Measurements from ENCODE around the gene TRIM24.

The TRIM24 gene

GRCh38 chr7:138542183-138542582 lies 82.1 kb downstream of the TRIM24 start:
- DNase-seq: no peak

DNA sequence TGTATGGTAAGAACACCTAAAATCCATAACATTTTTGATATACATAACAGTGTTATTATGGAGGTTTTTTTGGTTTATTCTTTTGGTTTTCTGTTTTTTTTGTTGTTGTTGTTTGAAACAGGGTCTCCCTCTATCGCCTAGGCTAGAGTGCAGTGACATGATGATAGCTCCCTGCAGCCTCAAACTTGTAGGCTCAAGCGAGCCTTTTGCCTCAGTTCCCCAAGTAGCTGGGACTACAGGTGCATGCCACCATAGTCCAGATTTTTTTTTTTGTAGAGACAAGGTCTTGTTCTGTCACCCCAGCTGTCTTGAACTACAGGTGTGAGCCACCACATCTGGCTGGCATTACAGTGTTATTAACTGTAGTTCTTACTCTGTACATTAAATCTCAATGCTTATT lies 83.7 kb downstream of the TRIM24 start:
- DNase-seq: no peak

DNA sequence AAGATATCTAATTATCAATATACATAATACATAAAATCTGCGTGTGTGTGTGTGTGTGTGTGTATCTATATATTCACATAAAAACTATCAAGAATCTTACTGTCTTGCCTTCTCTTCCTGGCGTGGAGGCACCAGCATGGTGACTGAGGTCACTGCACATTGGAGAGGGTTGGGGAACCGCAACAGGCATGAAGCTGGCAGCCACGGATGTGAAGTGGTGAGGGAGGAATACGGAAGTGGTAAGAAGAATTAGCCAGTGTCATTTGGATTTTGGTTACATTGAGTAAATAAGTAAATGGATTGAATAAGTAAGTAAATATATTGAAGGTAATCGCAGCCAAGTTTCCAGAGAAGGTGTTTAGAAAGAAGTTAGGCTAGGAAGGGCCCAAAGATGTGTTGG lies 85.1 kb downstream of the TRIM24 start:
- no peak for DNase-seq

DNA sequence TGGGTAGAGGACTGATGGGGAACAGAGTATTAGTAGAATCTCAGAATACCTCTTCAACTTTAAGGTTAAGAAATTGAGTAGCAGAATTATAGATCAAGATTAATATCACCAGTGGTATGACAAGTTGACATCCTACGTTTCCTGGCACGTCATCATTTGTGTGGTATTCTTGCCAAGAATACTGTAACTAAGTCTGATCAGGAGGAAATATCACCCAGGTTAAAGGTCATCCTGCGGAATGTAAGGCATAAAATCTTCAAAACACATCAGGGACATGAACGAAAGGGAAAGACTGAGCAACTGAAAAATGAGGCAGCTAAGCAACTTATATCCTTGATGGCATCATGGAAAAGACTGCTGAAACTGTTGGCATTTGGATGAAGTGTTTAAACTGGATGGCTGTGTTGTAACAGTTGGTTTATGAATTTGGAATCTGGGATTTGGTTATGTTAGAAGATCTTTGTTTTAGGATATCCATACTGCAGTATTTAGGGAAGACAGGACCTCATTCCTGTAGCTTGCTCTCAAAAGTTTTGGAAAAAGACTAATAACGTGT lies 86.1 kb downstream of the TRIM24 start:
- no peak for DNase-seq

- no peak for DNase-seq
These were observed 86.8 kb downstream of the TRIM24 start for GRCh38 chr7:138546829-138547228.

DNA sequence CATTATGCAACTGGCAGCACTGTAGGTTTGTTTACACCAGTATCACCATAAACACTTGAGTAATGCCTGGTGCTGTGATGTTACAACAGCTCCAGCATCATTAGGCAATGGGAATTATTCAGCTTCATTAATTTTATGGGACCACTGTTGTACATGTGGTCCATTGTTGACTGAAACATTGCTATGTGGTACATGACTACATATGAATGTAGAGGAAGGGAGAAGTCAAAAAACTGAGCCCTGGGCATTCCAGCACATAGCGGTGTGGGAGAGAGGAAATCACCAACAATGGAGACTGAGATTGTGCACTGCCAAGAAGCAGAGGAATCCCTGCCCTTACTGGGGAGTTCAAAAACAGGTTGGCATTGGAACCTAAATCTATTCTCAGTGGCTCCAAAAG lies 89.0 kb downstream of the TRIM24 start:
- DNase-seq: no peak

GRCh38 chr7:138550337-138550736 lies 90.3 kb downstream of the TRIM24 start:
- DNase-seq: no peak

DNA sequence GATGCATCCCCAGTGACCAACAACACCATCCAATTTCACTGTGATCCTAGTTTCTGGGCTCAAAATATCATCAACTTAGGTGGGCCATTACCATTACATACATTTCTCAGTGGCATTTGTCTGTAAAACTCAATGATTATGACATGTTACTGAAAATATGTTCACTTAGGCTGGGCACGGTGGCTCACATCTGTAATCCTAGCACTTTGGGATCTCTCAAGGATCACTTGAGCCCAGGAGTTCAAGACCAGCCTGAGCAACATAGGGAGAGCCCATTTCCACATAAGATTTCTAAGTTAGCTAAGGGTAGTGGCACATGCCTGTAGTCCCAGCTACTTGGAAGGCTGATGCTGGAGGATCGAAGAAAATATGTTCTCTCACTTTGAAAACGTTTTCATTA lies 91.0 kb downstream of the TRIM24 start:
- no peak for DNase-seq

DNA sequence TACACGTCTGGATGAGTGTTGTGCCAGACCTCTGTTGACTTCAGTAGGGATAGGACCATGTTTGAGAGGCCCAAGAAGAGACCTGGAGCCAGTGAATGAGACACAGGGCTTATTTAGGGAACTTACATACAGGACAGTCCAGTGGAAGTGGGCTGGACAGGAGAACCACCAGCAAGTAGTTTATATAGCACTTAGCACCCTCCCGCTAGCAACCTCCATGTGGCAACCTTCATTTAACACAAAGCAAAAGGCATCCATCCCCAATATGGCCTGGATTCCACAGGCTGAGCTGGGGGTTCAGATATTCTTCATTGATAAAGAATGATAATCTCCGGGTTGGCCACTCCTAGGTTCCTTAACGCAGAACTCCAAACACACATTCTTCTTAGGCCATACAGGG lies 93.7 kb downstream of the TRIM24 start:
- no peak for DNase-seq

GRCh38 chr7:138554674-138555073 lies 94.6 kb downstream of the TRIM24 start:
- no peak for DNase-seq

DNA sequence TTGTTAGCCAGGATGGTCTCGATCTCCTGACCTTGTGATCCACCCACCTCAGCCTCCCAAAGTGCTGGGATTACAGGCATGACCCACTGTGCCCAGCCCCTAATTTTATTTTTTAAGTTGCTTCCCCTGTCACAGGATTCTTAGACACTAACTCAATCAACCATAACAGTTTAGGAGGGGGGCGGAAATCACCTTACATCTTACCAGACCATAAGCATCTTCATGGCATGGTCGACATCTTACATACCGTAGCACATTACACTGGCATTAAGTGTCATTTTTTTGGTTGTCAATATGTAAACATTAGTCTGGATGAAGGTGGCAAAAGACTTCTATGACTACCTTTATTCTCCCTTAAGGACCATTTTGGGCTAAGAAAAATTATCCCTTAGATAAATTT lies 95.6 kb downstream of the TRIM24 start:
- no peak for DNase-seq

- no peak for DNase-seq
These were observed 96.9 kb downstream of the TRIM24 start for GRCh38 chr7:138556771-138557484.

GRCh38 chr7:138559448-138559847 lies 99.4 kb downstream of the TRIM24 start:
- no peak for DNase-seq

DNA sequence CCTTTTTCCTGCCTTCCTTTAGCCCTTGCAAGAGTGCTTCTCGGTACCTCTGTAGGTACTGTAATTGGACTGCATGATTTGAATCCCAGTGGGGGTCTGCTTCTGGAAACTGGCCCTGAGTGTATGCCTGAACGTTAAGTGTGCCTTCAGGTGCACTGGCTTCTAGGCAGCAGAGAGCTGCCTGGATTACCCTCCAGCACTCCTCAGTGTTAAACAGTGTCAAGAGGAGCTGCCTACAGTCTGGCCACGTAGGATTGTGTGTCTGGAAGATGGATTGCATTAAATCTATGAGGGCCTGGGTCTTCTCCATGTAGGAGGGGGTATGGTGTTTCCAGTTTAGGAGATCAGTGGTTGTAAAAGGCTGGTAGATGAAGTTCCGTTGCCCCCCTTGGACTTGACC lies 103.7 kb downstream of the TRIM24 start:
- no peak for DNase-seq

DNA sequence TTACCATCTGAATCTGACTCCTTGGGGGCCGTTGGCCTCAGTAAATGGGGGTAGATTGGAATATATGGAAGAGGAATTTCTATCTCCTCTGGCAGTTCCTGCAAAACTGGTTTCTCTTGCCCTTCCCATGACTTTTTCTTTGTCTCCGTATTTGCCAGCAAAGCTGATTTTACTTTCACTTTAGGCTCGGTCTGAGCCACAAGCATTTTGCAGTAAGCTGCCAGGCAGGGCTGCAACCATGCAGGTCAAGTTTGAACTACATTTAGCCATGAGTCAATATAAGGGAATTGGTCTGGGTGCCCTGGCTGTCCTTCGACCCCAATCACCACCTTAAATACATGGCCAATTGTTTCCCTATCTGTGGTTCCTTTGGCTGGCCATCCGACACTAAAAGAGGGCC lies 104.3 kb downstream of the TRIM24 start:
- DNase-seq: no peak

DNA sequence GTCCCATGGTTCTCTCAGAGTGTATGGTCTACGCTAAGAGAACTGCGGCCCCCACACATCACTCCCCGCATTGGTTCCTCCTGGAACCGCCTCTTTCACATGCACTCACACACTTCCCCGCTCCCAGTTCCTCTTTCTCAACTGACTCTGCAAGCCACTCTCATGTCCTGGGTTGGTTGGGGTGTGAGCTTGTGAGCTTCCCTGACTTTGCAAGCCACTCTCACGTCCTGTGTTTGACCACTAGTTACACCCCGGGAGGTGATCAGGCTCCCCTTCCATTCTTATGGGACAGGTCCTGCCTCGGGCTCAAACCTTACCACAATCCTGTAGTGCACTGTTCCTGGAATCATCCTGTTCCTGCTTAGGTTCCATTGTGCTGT lies 105.0 kb downstream of the TRIM24 start:
- no peak for DNase-seq

- DNase-seq: no peak
These were observed 105.5 kb downstream of the TRIM24 start for GRCh38 chr7:138565451-138566114.

GRCh38 chr7:138568655-138569054 lies 108.6 kb downstream of the TRIM24 start:
- DNase-seq: no peak

- no peak for DNase-seq
These were observed 109.4 kb downstream of the TRIM24 start for GRCh38 chr7:138569418-138569817.

GRCh38 chr7:138570715-138571114 lies 110.7 kb downstream of the TRIM24 start:
- DNase-seq: no peak

GRCh38 chr7:138573741-138574140 lies 113.7 kb downstream of the TRIM24 start:
- no peak for DNase-seq

DNA sequence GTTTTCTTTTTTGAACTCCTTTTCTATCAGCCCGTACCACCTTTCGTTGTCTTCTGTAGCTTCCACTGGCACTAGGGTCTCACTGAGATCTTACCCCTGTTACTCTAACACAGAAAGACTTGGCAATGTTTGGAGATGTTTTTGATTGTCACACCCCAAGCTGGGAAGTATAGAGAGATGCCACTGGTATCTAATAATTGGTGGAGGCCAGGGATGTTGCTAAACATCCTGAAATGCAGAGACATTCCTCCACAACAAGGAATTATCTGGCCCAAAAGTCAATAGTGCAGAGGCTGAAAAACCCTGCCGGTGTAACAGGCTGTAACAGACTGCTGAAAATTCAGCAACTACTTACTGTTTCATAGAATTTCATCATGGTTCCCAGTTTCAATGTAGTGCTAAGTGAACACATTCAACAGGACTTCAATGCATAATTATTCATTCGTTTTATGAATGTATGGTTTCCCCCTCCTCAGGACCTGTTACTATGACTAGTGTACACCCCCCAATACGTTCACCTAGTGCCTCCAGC lies 115.9 kb downstream of the TRIM24 start:
- no peak for DNase-seq

DNA sequence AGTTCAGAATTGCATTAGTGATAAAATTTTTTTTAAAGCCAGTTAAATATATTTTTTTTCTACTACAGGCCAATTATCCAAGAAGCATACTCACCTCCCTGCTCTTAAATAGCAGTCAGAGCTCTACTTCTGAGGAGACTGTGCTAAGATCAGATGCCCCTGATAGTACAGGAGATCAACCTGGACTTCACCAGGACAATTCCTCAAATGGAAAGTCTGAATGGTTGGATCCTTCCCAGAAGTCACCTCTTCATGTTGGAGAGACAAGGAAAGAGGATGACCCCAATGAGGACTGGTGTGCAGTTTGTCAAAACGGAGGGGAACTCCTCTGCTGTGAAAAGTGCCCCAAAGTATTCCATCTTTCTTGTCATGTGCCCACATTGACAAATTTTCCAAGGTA lies 119.1 kb downstream of the TRIM24 start:
- no peak for DNase-seq

DNA sequence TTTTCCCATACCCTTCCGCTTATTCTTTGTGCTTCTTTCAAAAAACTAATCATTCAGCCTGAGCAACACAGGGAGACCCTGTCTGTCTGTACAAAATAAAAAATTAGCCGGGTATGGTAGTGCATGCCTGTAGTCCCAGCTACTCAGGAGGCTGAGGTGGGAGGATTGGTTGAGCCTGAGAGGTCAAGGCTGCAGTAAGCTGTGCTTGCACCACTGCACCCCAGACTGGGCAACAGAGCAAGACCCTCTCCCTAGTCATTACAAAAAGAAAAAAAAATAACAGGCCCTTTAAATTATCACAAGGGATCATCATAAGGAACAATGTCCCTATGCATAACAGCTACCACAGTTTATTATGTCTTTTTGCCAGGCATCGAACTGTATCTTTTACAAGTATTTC lies 119.6 kb downstream of the TRIM24 start:
- DNase-seq: no peak

All from RPMI8226 (cell line).